Kidney epithelial cell (primary cell): ENCODE measurements around the gene CAMTA1. TPM values are rescaled to one million over a fixed set of nuclear protein-coding genes. Genes with fewer than 3 reads are reported as not detected.

Experiments used
- DNase-seq: peaks from one replicate; pipeline ENCODE4 v3.0.0-alpha.2; 2010; ENCODE audit warnings: low read depth
- H3K27me3 ChIP-seq: 2 replicates; pipeline ENCODE4 v1.6.0; 2011; ENCODE audit warnings: low read length; ENCODE audit not compliant: control insufficient read depth, insufficient read depth
- H3K36me3 ChIP-seq: 2 replicates; pipeline ENCODE4 v1.5.1; 2011; ENCODE audit warnings: low read length; ENCODE audit not compliant: control insufficient read depth, insufficient read depth
- H3K4me3 ChIP-seq: 2 replicates; pipeline ENCODE4 v1.5.1; 2011; ENCODE audit warnings: low read depth, mild to moderate bottlenecking, control low read depth, low read length
- CTCF ChIP-seq: IDR thresholded peaks from 2 replicates; pipeline ENCODE4 v1.5.1; 2011; ENCODE audit warnings: mild to moderate bottlenecking, moderate library complexity, low read length, control low read depth, inconsistent platforms; ENCODE audit not compliant: insufficient read depth, poor library complexity, severe bottlenecking
- total RNA-seq: library from RNA; depleted of rRNA; stranded (reverse); fragments of >200 nt; gene quantifications from 2 replicates; pipeline ENCODE4 v1.2.3, GENCODE V29; 2015

The CAMTA1 gene
- total RNA-seq, 1 donor from 2014 or later = 76.5 TPM

GRCh38 chr1:7050751-7051665 is 265.8 kb downstream of the CAMTA1 start:
- DNase-seq = no peak
- Histone ChIP-seq H3K4me3 (no peak overlapping the region), H3K36me3 (no peaks in the 10 kb centered on the region), H3K27me3 (peaks cover 16% of the 10 kb centered on the region)
- no peak for TF ChIP-seq CTCF

GRCh38 chr1:7052701-7053100 is 267.4 kb downstream of the CAMTA1 start:
- TF ChIP-seq CTCF = no peak
- H3K4me3 ChIP-seq = no peak overlapping the region
- no peak for DNase-seq
- H3K36me3 ChIP-seq = no peaks in the 10 kb centered on the region
- H3K27me3 ChIP-seq = peaks cover 27% of the 10 kb centered on the region

GRCh38 chr1:7060745-7061144 is 275.5 kb downstream of the CAMTA1 start:
- peaks cover 22% of the 10 kb centered on the region for H3K27me3 ChIP-seq
- DNase-seq = no peak
- no peak overlapping the region for H3K4me3 ChIP-seq
- TF ChIP-seq CTCF = no peak
- no peaks in the 10 kb centered on the region for H3K36me3 ChIP-seq

GRCh38 chr1:7062346-7063061 is 277.2 kb downstream of the CAMTA1 start:
- peaks cover 13% of the 10 kb centered on the region for H3K27me3 ChIP-seq
- TF ChIP-seq CTCF = no peak
- H3K4me3 ChIP-seq = no peak overlapping the region
- H3K36me3 ChIP-seq = no peaks in the 10 kb centered on the region
- DNase-seq = no peak

- Histone ChIP-seq H3K36me3 (no peaks in the 10 kb centered on the region), H3K27me3 (peaks cover 9% of the 10 kb centered on the region), H3K4me3 (no peak overlapping the region)
- no peak for TF ChIP-seq CTCF
- DNase-seq = no peak
Observed at GRCh38 chr1:7063981-7064380, 278.7 kb downstream of the CAMTA1 start.

- Histone ChIP-seq H3K36me3 (no peaks in the 10 kb centered on the region), H3K27me3 (peaks cover 14% of the 10 kb centered on the region), H3K4me3 (no peak overlapping the region)
- TF ChIP-seq CTCF = no peak
- DNase-seq = no peak
Observed at GRCh38 chr1:7068552-7068951, 283.3 kb downstream of the CAMTA1 start.
